GM12878 (cell line): ENCODE measurements around the gene INTS7. TPM values are rescaled to one million over a fixed set of nuclear protein-coding genes. Genes with fewer than 3 reads are reported as not detected.
A peak's percentile ranks its signal among the peaks of the same experiment; 100 is the strongest.

Experiments
- ATAC-seq: fragments of 200-7000 bp; cut with Tn5 transposase; 3 replicates; pipeline ENCODE4 v1.9.1; 2020; ENCODE audit warnings: mild to moderate bottlenecking, moderate library complexity
- BruUV-seq: library from RNA; stranded (reverse); fragments of 400-500 nt; replicated peaks from 2 replicates; lab custom pipeline; 2021; lab: Mats Ljungman, UMichigan
- CTCF ChIA-PET: fragments of 300-600 bp; sonication (Branson Sonifier 250); formaldehyde crosslinking; extraction: SDS; loops from one replicate; lab custom pipeline; 2021; ENCODE audit warnings: inconsistent platforms; lab: Yijun Ruan, JAX
- POLR2A ChIA-PET: fragments of 350-600 bp; formaldehyde crosslinking; extraction: SDS; loops from one replicate; lab custom pipeline; 2021; ENCODE audit warnings: inconsistent platforms; lab: Charles Lee
- RAD21 ChIA-PET: fragments of 300-600 bp; sonication (Branson Sonifier 250); formaldehyde crosslinking; loops from one replicate; lab custom pipeline; 2023; ENCODE audit warnings: antibody characterized with exemption; ENCODE audit not compliant: unreplicated experiment; lab: Charles Lee
- SMC1A ChIA-PET: fragments of 300-600 bp; sonication (Branson Sonifier 250); formaldehyde crosslinking; loops from one replicate; lab custom pipeline; 2023; ENCODE audit not compliant: unreplicated experiment, uncharacterized antibody; lab: Charles Lee
- DNase-seq: peaks from one replicate; pipeline ENCODE4 v3.0.0-alpha.2; 2011; ENCODE audit warnings: low read depth, low spot score
- FAIRE-seq: peaks from 3 replicates; lab custom pipeline; 2011; peaks lifted over from hg19 to GRCh38; lab: Jason Lieb, UNC
- H2AFZ ChIP-seq: 2 replicates; pipeline ENCODE4 v1.6.0; 2011; ENCODE audit warnings: low read depth, low read length, control low read depth; ENCODE audit not compliant: control insufficient read depth
- H3K27ac ChIP-seq: 2 replicates; pipeline ENCODE4 v1.5.1; 2011; ENCODE audit warnings: control low read depth; ENCODE audit not compliant: control insufficient read depth, insufficient read depth
- H3K27me3 ChIP-seq, 2 experiments: replicated peaks in 1 of 2; 2 replicates each; pipeline versions ENCODE4 v1.6.0 to v1.6.1; 2011; ENCODE audit warnings: low read length in 1 of 2; ENCODE audit not compliant: control insufficient read depth in 2 of 2, insufficient read depth in 2 of 2
- H3K36me3 ChIP-seq, 2 experiments: 2 replicates each; pipeline ENCODE4 v1.5.1; 2011; ENCODE audit warnings: low read length in 1 of 2; ENCODE audit not compliant: control insufficient read depth in 2 of 2, insufficient read depth in 2 of 2
- H3K4me1 ChIP-seq: 2 replicates; pipeline ENCODE4 v1.6.1; 2011; ENCODE audit warnings: mild to moderate bottlenecking, low read length, moderate library complexity, mixed read lengths; ENCODE audit not compliant: control insufficient read depth, insufficient read depth
- H3K4me2 ChIP-seq: 2 replicates; pipeline ENCODE4 v1.6.0; 2011; ENCODE audit warnings: control low read depth; ENCODE audit not compliant: control insufficient read depth, insufficient read depth
- H3K4me3 ChIP-seq: fragments of 200-600 bp; sonication (generic); 2 replicates; pipeline ENCODE4 v1.5.1; 2016
- H3K79me2 ChIP-seq: 2 replicates; pipeline ENCODE4 v1.6.0; 2011; ENCODE audit warnings: low read length; ENCODE audit not compliant: control insufficient read depth, insufficient read depth
- H3K9ac ChIP-seq: 2 replicates; pipeline ENCODE4 v1.8.0; 2011; ENCODE audit warnings: low read length, control low read depth, mixed read lengths; ENCODE audit not compliant: control insufficient read depth, insufficient read depth
- H3K9me3 ChIP-seq: replicated peaks from 3 replicates; pipeline ENCODE4 v1.5.1; 2011; ENCODE audit warnings: mild to moderate bottlenecking, low read length; ENCODE audit not compliant: control insufficient read depth, insufficient read depth
- H4K20me1 ChIP-seq: 2 replicates; pipeline ENCODE4 v1.6.0; 2011; ENCODE audit not compliant: control insufficient read depth, insufficient read depth
- ASH2L ChIP-seq: fragments of 300-600, 200-600 bp; sonication (generic); IDR thresholded peaks from 2 replicates; pipeline ENCODE4 v1.6.1; 2017; ENCODE audit warnings: low read depth, mild to moderate bottlenecking, borderline replicate concordance
- CTCF ChIP-seq, 3 experiments: IDR thresholded peaks in 2 of 3; conservative IDR thresholded peaks in 1 of 3; 2 replicates each; pipeline ENCODE4 v1.5.1; 2011; ENCODE audit warnings: low read depth in 3 of 3, low read length in 3 of 3, mild to moderate bottlenecking in 3 of 3, control low read depth in 2 of 3, moderate library complexity in 2 of 3, inconsistent platforms in 1 of 3, mixed read lengths in 1 of 3; ENCODE audit not compliant: control insufficient read depth in 2 of 3, insufficient read depth in 1 of 3; ENCODE audit errors: extremely low read depth in 1 of 3
- DPF2 ChIP-seq: fragments of 450-650 bp; IDR thresholded peaks from 2 replicates; pipeline ENCODE4 v1.6.1; 2017; ENCODE audit warnings: mild to moderate bottlenecking
- FOXK2 ChIP-seq: fragments of 450-650 bp; IDR thresholded peaks from 2 replicates; pipeline ENCODE4 v1.6.1; 2017; ENCODE audit warnings: mild to moderate bottlenecking, moderate library complexity
- HDGF ChIP-seq: fragments of 450-650 bp; IDR thresholded peaks from 2 replicates; pipeline ENCODE4 v1.6.1; 2016; ENCODE audit warnings: antibody characterized with exemption
- IRF3 ChIP-seq: fragments of 450-650 bp; IDR thresholded peaks from 2 replicates; pipeline ENCODE4 v1.6.1; 2014; ENCODE audit warnings: mild to moderate bottlenecking
- MAX ChIP-seq: IDR thresholded peaks from 2 replicates; pipeline ENCODE4 v1.6.1; 2012; ENCODE audit warnings: low read depth, low read length, improper control_type of control experiment
- MTA2 ChIP-seq: fragments of 450-650 bp; IDR thresholded peaks from 2 replicates; pipeline ENCODE4 v1.6.1; 2016; ENCODE audit warnings: low read depth, mild to moderate bottlenecking, moderate library complexity
- NR2F1 ChIP-seq: fragments of 450-650 bp; conservative IDR thresholded peaks from 2 replicates; pipeline ENCODE4 v1.6.1; 2017; ENCODE audit warnings: mild to moderate bottlenecking
- SMAD1 ChIP-seq: fragments of 450-650 bp; IDR thresholded peaks from 2 replicates; pipeline ENCODE4 v1.6.1; 2018; ENCODE audit warnings: mild to moderate bottlenecking, low read depth; ENCODE audit not compliant: partially characterized antibody
- ZSCAN29 ChIP-seq: fragments of 450-650 bp; IDR thresholded peaks from 2 replicates; pipeline ENCODE4 v1.6.1; 2017; ENCODE audit warnings: mild to moderate bottlenecking, moderate library complexity
- WGBS: methylation state at CpG from one replicate; pipeline ENCODE4 v1.1.6; 2016; ENCODE audit warnings: low lambda C conversion rate; ENCODE audit not compliant: insufficient replicate concordance, insufficient coverage; ENCODE audit errors: missing lambda C conversion rate; 5-methylcytosine and 5-hydroxymethylcytosine counted together
- in situ Hi-C: fragments of 300-500 bp; cut with MboI; formaldehyde crosslinking; loops from 9 replicates; pipeline ENCODE4 v1.14.3; 2018; ENCODE audit warnings: mixed read lengths
- intact Hi-C: fragments of 100-400 bp; cut with micrococcal nuclease; formaldehyde crosslinking; loops from one replicate; pipeline ENCODE4 v1.14.2; 2022; ENCODE audit not compliant: unreplicated experiment
- polyA plus RNA-seq, 11 experiments: library from polyadenylated mRNA; depleted of rRNA in 4 of 11; unstranded in 6 of 11; stranded (reverse) in 5 of 11; fragments of >200 nt; fragmentation: Nextera tagmentation in 4 of 11; fragmentation: Illumina TruSeq in 1 of 11; extraction: Ambion mirVana in 4 of 11; extraction: Trizol in 1 of 11; gene quantifications; 1 replicate in 1 of 11; 2 replicates in 10 of 11; pipeline versions ENCODE4 v1.2.1 to v1.2.3, GENCODE V29; 2011 to 2016; ENCODE audit warnings: inconsistent platforms in 2 of 11, missing spikeins in 2 of 11, low read depth in 1 of 11
- total RNA-seq, 4 experiments: library from RNA; depleted of rRNA in 3 of 4; stranded (reverse); fragments of >200 nt in 3 of 4; fragmentation: Illumina TruSeq in 1 of 4; extraction: Trizol in 1 of 4; gene quantifications; 2 replicates each; pipeline versions ENCODE4 v1.2.1 to v1.2.3, GENCODE V29; 2013 to 2021

INTS7 gene
- total and polyA plus RNA-seq, 10 of the 15 experiments (the other 5 are each of a cell fraction or from before 2014, with no cell fraction given), result 17.1 to 49.1 (median 26.8) TPM

GRCh38 chr1:212035123-212035834 lies at the start of gene INTS7, which contains the start of gene DTL (continued):
- no peak for TF ChIP-seq HDGF
- TF ChIP-seq CTCF (IDR thresholded peaks at IDR 0.05 in 2 of 3, conservative IDR thresholded peaks at IDR 0.05 in 1 of 3; ENCODE audit: control insufficient read depth in 2 of 3, extremely low read depth in 1 of 3, insufficient read depth in 1 of 3, low read depth in 3 of 3, low read length in 3 of 3), result peak; percentile 82 to 97 (median 83)
- no peak; the same call in 1 of the 2 replicates for TF ChIP-seq ASH2L
- TF ChIP-seq NR2F1, result peak; percentile 97
- peak; percentile 83 for TF ChIP-seq MAX
- TF ChIP-seq, all 136 proteins: peak for 70

- FAIRE-seq, result no peak
- TF ChIP-seq ZSCAN29 (no peak), DPF2 (no peak), IRF3 (no peak), FOXK2 (no peak), CTCF (IDR thresholded peaks at IDR 0.05 in 2 of 3, conservative IDR thresholded peaks at IDR 0.05 in 1 of 3; ENCODE audit: control insufficient read depth in 2 of 3, extremely low read depth in 1 of 3, insufficient read depth in 1 of 3, low read depth in 3 of 3, low read length in 3 of 3) (no peak), MTA2 (no peak), SMAD1 (no peak)
Measured at GRCh38 chr1:212082765-212083406, 47.5 kb upstream of the INTS7 start.

More at GRCh38 chr1:212082765-212083406, 47.5 kb upstream of the INTS7 start:
- no peaks in the 10 kb centered on the region for H3K9me3 ChIP-seq
- in situ Hi-C loops, result loop anchor here (5.0 kb wide), 1 partner anchor 209 kb away; no protein-coding TSS in a partner anchor
- ChIA-PET CTCF (interaction anchor here (5.1 kb wide), 1 partner anchor 12 kb away, joined by 36 read pairs; no protein-coding TSS in a partner anchor), POLR2A (no interaction called here), SMC1A (no interaction called here), RAD21 (no interaction called here)
- no peaks in the 10 kb centered on the region for H3K27me3 ChIP-seq
- H3K4me1 ChIP-seq, result no peaks in the 10 kb centered on the region
- DNase-seq (no peak), ATAC-seq (no peak)
- intact Hi-C loops, result no loop called here
- no peak overlapping the region for H3K4me2 ChIP-seq
- peaks cover 3 to 12% of the 10 kb centered on the region in 2 experiments for H3K36me3 ChIP-seq
- no peaks in the 10 kb centered on the region for H4K20me1 ChIP-seq
- H3K4me3 ChIP-seq, result no peak overlapping the region
- no peaks in the 10 kb centered on the region for H3K79me2 ChIP-seq
- 100% methylated on average over 2 of the region's 2 CpGs for WGBS
- BruUV-seq, result no TSS peak
- no peak overlapping the region for H2AFZ ChIP-seq
- no peak overlapping the region for H3K27ac ChIP-seq
- H3K9ac ChIP-seq, result no peak overlapping the region
